A549 (cell line): ENCODE data around the gene SMARCD1. TPM values are rescaled to one million over a fixed set of nuclear protein-coding genes. Genes with fewer than 3 reads are reported as not detected.

Experiments
- ATAC-seq, 2 experiments: fragments of 200-7000 bp in 1 of 2; fragments of >200 bp in 1 of 2; cut with Nextera tagmentation in 1 of 2; cut with Tn5 transposase in 1 of 2; 3 replicates each; pipeline versions ENCODE4 v1.8.0 to v1.9.1; 2018 to 2020; ENCODE audit warnings: mild to moderate bottlenecking in 1 of 2, moderate library complexity in 1 of 2
- CTCF ChIA-PET: fragments of 300-600 bp; sonication (Branson Sonifier 250); formaldehyde crosslinking; extraction: SDS; loops from one replicate; lab custom pipeline; 2021; ENCODE audit warnings: antibody characterized with exemption, inconsistent platforms; lab: Yijun Ruan, JAX
- POLR2A ChIA-PET: fragments of 350-600 bp; formaldehyde crosslinking; extraction: SDS; loops from one replicate; lab custom pipeline; 2021; ENCODE audit warnings: antibody characterized with exemption, inconsistent platforms; lab: Yijun Ruan, JAX
- DNase-seq, 2 experiments: peaks; one replicate each; pipeline versions ENCODE4 v3.0.0 to v3.0.0-alpha.2; 2011 to 2016; ENCODE audit warnings: low read depth in 1 of 2, low spot score in 1 of 2
- FAIRE-seq: peaks from 2 replicates; lab custom pipeline; 2011; peaks lifted over from hg19 to GRCh38; lab: Jason Lieb, UNC
- H3K27ac ChIP-seq, 2 experiments: fragments of >200 bp; sonication (Bioruptor Twin); formaldehyde crosslinking; 3 replicates each; pipeline ENCODE4 v1.5.1; 2016 to 2017
- H3K4me1 ChIP-seq: fragments of >200 bp; sonication (Bioruptor Twin); formaldehyde crosslinking; 3 replicates; pipeline ENCODE4 v1.6.1; 2016
- H3K4me2 ChIP-seq: fragments of >200 bp; sonication (Bioruptor Twin); formaldehyde crosslinking; 3 replicates; pipeline ENCODE4 v1.6.1; 2016
- H3K4me3 ChIP-seq: fragments of >200 bp; sonication (Bioruptor Twin); formaldehyde crosslinking; 3 replicates; pipeline ENCODE4 v1.5.1; 2016
- H3K9me3 ChIP-seq: fragments of >200 bp; sonication (Bioruptor Twin); formaldehyde crosslinking; 3 replicates; pipeline ENCODE4 v1.6.1; 2016
- BHLHE40 ChIP-seq: IDR thresholded peaks from 2 replicates; pipeline ENCODE4 v1.6.1; 2012; ENCODE audit warnings: low read depth, low read length, inconsistent platforms
- CBX2 ChIP-seq: fragments of 200-600 bp; sonication (generic); IDR thresholded peaks from 2 replicates; pipeline ENCODE4 v1.6.1; 2016; ENCODE audit warnings: low read depth, mild to moderate bottlenecking, borderline replicate concordance
- CBX8 ChIP-seq: fragments of 200-600 bp; sonication (generic); IDR thresholded peaks from 2 replicates; pipeline ENCODE4 v1.6.1; 2016
- EP300 ChIP-seq, 2 experiments: fragments of >200 bp; sonication (Bioruptor Twin); formaldehyde crosslinking; IDR thresholded peaks; 2 replicates in 1 of 2; 3 replicates in 1 of 2; pipeline ENCODE4 v1.6.1; 2016 to 2017
- ESRRA ChIP-seq: fragments of 150-350 bp; IDR thresholded peaks from 2 replicates; pipeline ENCODE4 v1.6.1; 2014; ENCODE audit warnings: mild to moderate bottlenecking, low read length, borderline replicate concordance
- FOSL2 ChIP-seq, 2 experiments: fragments of 450-650 bp in 1 of 2; fragments of >200 bp in 1 of 2; sonication (Bioruptor Twin) in 1 of 2; formaldehyde crosslinking; IDR thresholded peaks; 2 replicates each; pipeline versions ENCODE4 v1.5.0 to v1.6.1; 2016 to 2020; ENCODE audit warnings: mild to moderate bottlenecking in 1 of 2, moderate library complexity in 1 of 2
- FOXS1 ChIP-seq: fragments of 250-450 bp; sonication (Bioruptor Pico); IDR thresholded peaks from 2 replicates; pipeline ENCODE4 v1.5.0; 2020; ENCODE audit warnings: mild to moderate bottlenecking, moderate library complexity
- GATA3 ChIP-seq: IDR thresholded peaks from 2 replicates; pipeline ENCODE4 v1.6.1; 2012; ENCODE audit warnings: borderline replicate concordance
- HDAC2 ChIP-seq: fragments of 200-600 bp; sonication (generic); IDR thresholded peaks from 2 replicates; pipeline ENCODE4 v1.6.1; 2016
- HOXB13 ChIP-seq: fragments of 250-450 bp; sonication (Bioruptor Pico); IDR thresholded peaks from 2 replicates; pipeline ENCODE4 v1.5.0; 2020; ENCODE audit warnings: low read depth, mild to moderate bottlenecking, moderate library complexity
- HOXB5 ChIP-seq: fragments of 250-450 bp; sonication (Bioruptor Pico); IDR thresholded peaks from 2 replicates; pipeline ENCODE4 v1.5.0; 2020; ENCODE audit warnings: mild to moderate bottlenecking, moderate library complexity
- JUNB ChIP-seq: fragments of >200 bp; sonication (Bioruptor Twin); formaldehyde crosslinking; IDR thresholded peaks from 2 replicates; pipeline ENCODE4 v1.6.1; 2016
- MAZ ChIP-seq: fragments of 150-350 bp; IDR thresholded peaks from 2 replicates; pipeline ENCODE4 v1.6.1; 2014; ENCODE audit warnings: antibody characterized with exemption, low read depth, low read length, borderline replicate concordance
- MYC ChIP-seq: IDR thresholded peaks from 2 replicates; pipeline ENCODE4 v1.6.1; 2012; ENCODE audit warnings: mild to moderate bottlenecking, inconsistent platforms, low read length, improper control_type of control experiment, borderline replicate concordance
- NFE2L2 ChIP-seq: fragments of 150-350 bp; conservative IDR thresholded peaks from 2 replicates; pipeline ENCODE4 v1.6.1; 2014; ENCODE audit warnings: low read length
- NPAS2 ChIP-seq: fragments of 250-450 bp; sonication (Bioruptor Pico); IDR thresholded peaks from 2 replicates; pipeline ENCODE4 v1.8.0; 2022; ENCODE audit warnings: mild to moderate bottlenecking, moderate library complexity, borderline replicate concordance
- RCOR1 ChIP-seq: fragments of 150-350 bp; IDR thresholded peaks from 2 replicates; pipeline ENCODE4 v1.6.1; 2014; ENCODE audit warnings: antibody characterized with exemption, low read length, low read depth
- RFX5 ChIP-seq: fragments of 450-650 bp; IDR thresholded peaks from 2 replicates; pipeline ENCODE4 v1.7.1; 2014; ENCODE audit warnings: antibody characterized with exemption, mild to moderate bottlenecking, moderate library complexity
- RNF2 ChIP-seq: fragments of 200-600 bp; sonication (generic); IDR thresholded peaks from 2 replicates; pipeline ENCODE4 v1.6.1; 2016; ENCODE audit warnings: low read depth, mild to moderate bottlenecking, antibody characterized with exemption, moderate library complexity, borderline replicate concordance
- SMC3 ChIP-seq: fragments of >200 bp; sonication (Bioruptor Twin); formaldehyde crosslinking; IDR thresholded peaks from 3 replicates; pipeline ENCODE4 v1.6.1; 2018; ENCODE audit warnings: inconsistent platforms
- USF2 ChIP-seq: fragments of 450-650 bp; IDR thresholded peaks from 2 replicates; pipeline ENCODE4 v1.6.1; 2014; ENCODE audit warnings: antibody characterized with exemption
- ZC3H11A ChIP-seq: fragments of 450-650 bp; IDR thresholded peaks from 2 replicates; pipeline ENCODE4 v1.6.1; 2014; ENCODE audit warnings: antibody characterized with exemption, mild to moderate bottlenecking
- ZNF302 ChIP-seq: fragments of 250-450 bp; sonication (Bioruptor Pico); IDR thresholded peaks from 2 replicates; pipeline ENCODE4 v1.9.0; 2021; ENCODE audit warnings: inconsistent platforms, mild to moderate bottlenecking, moderate library complexity
- ZSCAN20 ChIP-seq: fragments of 250-450 bp; sonication (Bioruptor Pico); IDR thresholded peaks from 2 replicates; pipeline ENCODE4 v1.8.0; 2022; ENCODE audit warnings: mild to moderate bottlenecking, moderate library complexity
- WGBS: methylation state at CpG from one replicate; pipeline ENCODE4 v1.1.6; 2017; ENCODE audit errors: missing lambda C conversion rate; 5-methylcytosine and 5-hydroxymethylcytosine counted together
- polyA plus RNA-seq, 4 experiments: library from polyadenylated mRNA; depleted of rRNA in 3 of 4; stranded (reverse); fragments of >200 nt; fragmentation: RNase III in 1 of 4; extraction: RNeasy Plus Mini Kit Qiagen cat#74134 plus additional on column Dnase treatment in 1 of 4; gene quantifications; 2 replicates in 3 of 4; 3 replicates in 1 of 4; pipeline ENCODE4 v1.2.3, GENCODE V29; 2011 to 2017
- TF ChIP-seq, protein P1 (sequence below): fragments of 250-450 bp; sonication (Bioruptor Pico); IDR thresholded peaks from 2 replicates; pipeline ENCODE4 v1.5.0; 2020; ENCODE audit warnings: low read depth, mild to moderate bottlenecking, moderate library complexity
- TF ChIP-seq, protein P2 (sequence below): IDR thresholded peaks from 2 replicates; pipeline ENCODE4 v1.6.1; 2012
- TF ChIP-seq, protein P3 (sequence below): fragments of 200-600 bp; sonication (generic); IDR thresholded peaks from 2 replicates; pipeline ENCODE4 v1.6.1; 2016; ENCODE audit warnings: antibody characterized with exemption, mild to moderate bottlenecking, moderate library complexity

Gene SMARCD1
- polyA plus RNA-seq, 2 of the 4 experiments (the other 2 are of a cell fraction): 62.5 to 80.7 TPM

- Histone ChIP-seq H3K4me2 (no peak overlapping the region), H3K27ac (no peak overlapping the region), H3K4me3 (no peak overlapping the region), H3K9me3 (no peaks in the 10 kb centered on the region), H3K4me1 (no peaks in the 10 kb centered on the region)
- ATAC-seq: 0 out of 6 replicates have a peak, but pooled peaks of 1 of the 2 experiments have one; percentile 28
- WGBS: 75% methylated on average over 15 of the region's 15 CpGs
- no peak for FAIRE-seq
- CTCF ChIA-PET: interaction anchor here (1.7 to 10.7 kb wide), 7 partner anchors 8 to 74 kb away, joined by 6 to 185 read pairs (median 48); no protein-coding TSS in a partner anchor
- DNase-seq: no peak
- TF ChIP-seq USF2: no peak
- TF ChIP-seq HDAC2: no peak
- POLR2A ChIA-PET: no interaction called here
These were observed 43.9 kb upstream of the SMARCD1 start for GRCh38 chr12:50041062-50041860.

DNA sequence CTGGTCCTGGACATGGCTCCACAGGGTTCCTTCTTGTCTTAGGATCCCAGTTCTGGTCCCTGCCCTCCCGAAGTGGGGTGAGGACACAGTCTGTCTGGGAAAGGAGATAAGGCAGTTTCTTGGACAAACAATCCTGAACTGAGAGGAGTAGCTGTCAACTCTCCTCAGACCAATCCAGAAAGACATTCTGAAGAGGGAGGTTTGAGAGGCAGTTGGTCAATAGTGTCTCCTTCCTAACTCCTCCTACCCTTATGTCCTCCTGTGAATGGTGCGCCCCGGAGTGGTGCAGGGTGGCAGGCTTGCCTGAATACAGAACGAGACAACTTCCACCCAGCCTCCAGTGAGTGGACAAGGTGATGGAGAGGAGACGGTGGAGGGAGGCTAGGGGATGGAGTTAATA lies 43.2 kb upstream of the SMARCD1 start:
- CTCF ChIA-PET: interaction anchor here (1.7 to 10.7 kb wide), 4 partner anchors 12 to 75 kb away, joined by 6 to 185 read pairs (median 22); no protein-coding TSS in a partner anchor
- no peak overlapping the region for H3K27ac ChIP-seq
- no peak for ATAC-seq
- DNase-seq: no peak
- TF ChIP-seq RFX5 (no peak), MAZ (no peak), JUNB (no peak), NFE2L2 (no peak), HOXB5 (CRISPR knock-in tag) (no peak), CBX2 (no peak), ZSCAN20 (CRISPR knock-in tag) (no peak), SMC3 (no peak), ZNF302 (no peak), GATA3 (no peak), ESRRA (no peak), RNF2 (no peak), EP300 (IDR thresholded peaks at IDR 0.05) (no peak), CBX8 (no peak), FOXS1 (CRISPR knock-in tag) (no peak)
- TF ChIP-seq, protein P1, sequence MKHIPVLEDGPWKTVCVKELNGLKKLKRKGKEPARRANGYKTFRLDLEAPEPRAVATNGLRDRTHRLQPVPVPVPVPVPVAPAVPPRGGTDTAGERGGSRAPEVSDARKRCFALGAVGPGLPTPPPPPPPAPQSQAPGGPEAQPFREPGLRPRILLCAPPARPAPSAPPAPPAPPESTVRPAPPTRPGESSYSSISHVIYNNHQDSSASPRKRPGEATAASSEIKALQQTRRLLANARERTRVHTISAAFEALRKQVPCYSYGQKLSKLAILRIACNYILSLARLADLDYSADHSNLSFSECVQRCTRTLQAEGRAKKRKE: no peak
- TF ChIP-seq, protein P2, sequence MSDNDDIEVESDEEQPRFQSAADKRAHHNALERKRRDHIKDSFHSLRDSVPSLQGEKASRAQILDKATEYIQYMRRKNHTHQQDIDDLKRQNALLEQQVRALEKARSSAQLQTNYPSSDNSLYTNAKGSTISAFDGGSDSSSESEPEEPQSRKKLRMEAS: no peak
- TF ChIP-seq, all 56 proteins: peak for 0
- POLR2A ChIA-PET: no interaction called here
- no peaks in the 10 kb centered on the region for H3K9me3 ChIP-seq
- no peak overlapping the region for H3K4me2 ChIP-seq
- FAIRE-seq: no peak
- no peaks in the 10 kb centered on the region for H3K4me1 ChIP-seq
- H3K4me3 ChIP-seq: no peak overlapping the region
- 72% methylated on average over 5 of the region's 5 CpGs for WGBS

DNA sequence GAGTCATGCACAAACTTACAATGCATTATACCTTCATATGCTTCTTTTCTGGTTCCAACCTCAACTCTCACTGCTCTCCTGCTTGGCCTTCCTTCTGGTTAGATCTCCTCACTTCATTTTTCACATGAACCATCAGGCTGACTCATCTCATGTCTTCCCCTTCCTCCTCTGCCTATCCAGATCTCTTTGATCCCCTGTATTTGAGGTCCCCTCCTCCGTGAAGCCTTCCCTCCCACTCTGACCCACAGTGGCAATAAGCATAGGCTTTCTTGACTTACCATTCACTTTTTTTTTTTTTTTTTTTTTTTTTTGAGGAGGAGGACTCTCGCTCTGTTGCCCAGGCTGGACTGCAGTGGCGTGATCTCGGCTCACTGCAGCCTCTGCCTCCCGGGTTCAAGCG lies 42.4 kb upstream of the SMARCD1 start:
- WGBS: 52% methylated on average over 6 of the region's 6 CpGs

More for the DNA sequence above, 42.4 kb upstream of the SMARCD1 start:
- no peak overlapping the region for H3K27ac ChIP-seq
- ChIA-PET CTCF (interaction anchor here (0.7 to 10.7 kb wide), 7 partner anchors 13 to 258 kb away, joined by 3 to 185 read pairs (median 7); no protein-coding TSS in a partner anchor), POLR2A (no interaction called here)
- FAIRE-seq (no peak), DNase-seq (no peak), ATAC-seq (no peak)
- no peak overlapping the region for H3K4me3 ChIP-seq
- H3K9me3 ChIP-seq: no peaks in the 10 kb centered on the region
- TF ChIP-seq CBX2 (no peak), ZNF302 (no peak), FOXS1 (CRISPR knock-in tag) (no peak), RNF2 (no peak), HOXB13 (CRISPR knock-in tag) (no peak), ZC3H11A (no peak), CBX8 (no peak), ESRRA (no peak), NFE2L2 (no peak), HDAC2 (no peak), RCOR1 (no peak), FOSL2 (IDR thresholded peaks at IDR 0.05) (no peak), FOSL2 (CRISPR knock-in tag; IDR thresholded peaks at IDR 0.05) (no peak), NPAS2 (CRISPR knock-in tag) (no peak), JUNB (no peak), MYC (no peak), BHLHE40 (no peak), EP300 (IDR thresholded peaks at IDR 0.05) (no peak)
- TF ChIP-seq, protein P3, sequence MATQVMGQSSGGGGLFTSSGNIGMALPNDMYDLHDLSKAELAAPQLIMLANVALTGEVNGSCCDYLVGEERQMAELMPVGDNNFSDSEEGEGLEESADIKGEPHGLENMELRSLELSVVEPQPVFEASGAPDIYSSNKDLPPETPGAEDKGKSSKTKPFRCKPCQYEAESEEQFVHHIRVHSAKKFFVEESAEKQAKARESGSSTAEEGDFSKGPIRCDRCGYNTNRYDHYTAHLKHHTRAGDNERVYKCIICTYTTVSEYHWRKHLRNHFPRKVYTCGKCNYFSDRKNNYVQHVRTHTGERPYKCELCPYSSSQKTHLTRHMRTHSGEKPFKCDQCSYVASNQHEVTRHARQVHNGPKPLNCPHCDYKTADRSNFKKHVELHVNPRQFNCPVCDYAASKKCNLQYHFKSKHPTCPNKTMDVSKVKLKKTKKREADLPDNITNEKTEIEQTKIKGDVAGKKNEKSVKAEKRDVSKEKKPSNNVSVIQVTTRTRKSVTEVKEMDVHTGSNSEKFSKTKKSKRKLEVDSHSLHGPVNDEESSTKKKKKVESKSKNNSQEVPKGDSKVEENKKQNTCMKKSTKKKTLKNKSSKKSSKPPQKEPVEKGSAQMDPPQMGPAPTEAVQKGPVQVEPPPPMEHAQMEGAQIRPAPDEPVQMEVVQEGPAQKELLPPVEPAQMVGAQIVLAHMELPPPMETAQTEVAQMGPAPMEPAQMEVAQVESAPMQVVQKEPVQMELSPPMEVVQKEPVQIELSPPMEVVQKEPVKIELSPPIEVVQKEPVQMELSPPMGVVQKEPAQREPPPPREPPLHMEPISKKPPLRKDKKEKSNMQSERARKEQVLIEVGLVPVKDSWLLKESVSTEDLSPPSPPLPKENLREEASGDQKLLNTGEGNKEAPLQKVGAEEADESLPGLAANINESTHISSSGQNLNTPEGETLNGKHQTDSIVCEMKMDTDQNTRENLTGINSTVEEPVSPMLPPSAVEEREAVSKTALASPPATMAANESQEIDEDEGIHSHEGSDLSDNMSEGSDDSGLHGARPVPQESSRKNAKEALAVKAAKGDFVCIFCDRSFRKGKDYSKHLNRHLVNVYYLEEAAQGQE: no peak
- TF ChIP-seq, protein P2: no peak
- H3K4me2 ChIP-seq: no peak overlapping the region
- no peaks in the 10 kb centered on the region for H3K4me1 ChIP-seq
